DMS79 treated with DMSO at 0.1 percent for 48 hours (cell line): ENCODE results near the gene INSC.

Experiments used
- DNase-seq: peaks from one replicate; lab custom pipeline; 2025; lab: John Stamatoyannopoulos, UW

INSC gene

GRCh38 chr11:15108592-15109130, 6.1 kb upstream of the INSC start:
- no peak for DNase-seq

- no peak for DNase-seq
These were observed 5.1 kb upstream of the INSC start for GRCh38 chr11:15109602-15110001.

- no peak for DNase-seq
These were observed 3.5 kb upstream of the INSC start for GRCh38 chr11:15111215-15111614.

GRCh38 chr11:15112131-15112541, 2.6 kb upstream of the INSC start:
- DNase-seq: no peak

- DNase-seq: no peak
These were observed 1.3 kb upstream of the INSC start for GRCh38 chr11:15113381-15113780.

GRCh38 chr11:15115686-15116085, 963 bp downstream of the INSC start:
- DNase-seq: no peak

GRCh38 chr11:15117751-15118150, 3.0 kb downstream of the INSC start:
- no peak for DNase-seq

GRCh38 chr11:15118431-15118830, 3.7 kb downstream of the INSC start:
- DNase-seq: no peak

- no peak for DNase-seq
These were observed 4.6 kb downstream of the INSC start for GRCh38 chr11:15119352-15119751.

GRCh38 chr11:15119826-15120225, 5.1 kb downstream of the INSC start:
- no peak for DNase-seq

- DNase-seq: no peak
These were observed 9.1 kb downstream of the INSC start for GRCh38 chr11:15123849-15124248.

- no peak for DNase-seq
These were observed 9.8 kb downstream of the INSC start for GRCh38 chr11:15124528-15124927.

GRCh38 chr11:15127341-15127740, 12.6 kb downstream of the INSC start:
- no peak for DNase-seq

- DNase-seq: no peak
These were observed 13.9 kb downstream of the INSC start for GRCh38 chr11:15128621-15129020.

GRCh38 chr11:15136166-15136565, 21.4 kb downstream of the INSC start:
- no peak for DNase-seq

GRCh38 chr11:15139096-15139770, 24.5 kb downstream of the INSC start:
- DNase-seq: no peak

GRCh38 chr11:15139958-15140659, 25.4 kb downstream of the INSC start:
- no peak for DNase-seq

- DNase-seq: no peak
These were observed 26.7 kb downstream of the INSC start for GRCh38 chr11:15141381-15141780.

GRCh38 chr11:15142838-15143237, 28.1 kb downstream of the INSC start:
- no peak for DNase-seq

GRCh38 chr11:15143855-15144254, 29.1 kb downstream of the INSC start:
- DNase-seq: no peak

GRCh38 chr11:15144347-15144746, 29.6 kb downstream of the INSC start:
- no peak for DNase-seq

- no peak for DNase-seq
These were observed 30.4 kb downstream of the INSC start for GRCh38 chr11:15145151-15145550.

GRCh38 chr11:15145615-15146014, 30.9 kb downstream of the INSC start:
- DNase-seq: no peak
